ENCODE measurements around the gene PAF1. TPM values are rescaled to one million over a fixed set of nuclear protein-coding genes. Genes with fewer than 3 reads are reported as not detected.

The PAF1 gene
- total RNA-seq, 1 experiment from 2014 or later: 38.0 TPM

DNA sequence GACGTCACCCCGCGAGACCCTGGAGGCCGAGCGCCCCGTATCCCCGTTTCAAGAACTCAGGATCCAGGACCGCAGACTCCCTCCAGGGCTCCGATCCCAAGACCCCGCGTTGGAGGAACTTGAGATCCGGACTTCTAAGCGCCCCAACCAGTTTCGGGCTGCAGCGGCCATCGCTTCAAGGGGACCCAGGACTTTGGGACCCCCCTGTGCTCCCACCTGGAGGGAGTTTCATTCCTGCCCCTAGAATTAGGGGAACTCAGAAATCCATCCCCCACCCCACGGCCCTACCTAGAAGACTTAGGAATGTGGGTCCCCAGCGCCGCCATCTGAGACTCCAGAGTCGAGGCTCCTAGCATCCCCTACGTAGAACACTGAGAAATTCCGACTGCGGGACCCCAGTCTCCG lies 22.0 kb upstream of the PAF1 start:
- peaks cover 13 to 47% (median 32%) of the 10 kb centered on the region in 3 experiments for H3K36me3 Mint-ChIP-seq (ENCODE audit: insufficient read depth in 1 of 3, low read depth in 3 of 3)
- peak overlapping the region; percentile 33 for H3K14ac ChIP-seq (ENCODE audit: insufficient read depth, low read length)
- H3K9me3 ChIP-seq (ENCODE audit: control insufficient read depth, low read depth, low read length): no peaks in the 10 kb centered on the region
- H3K79me1 ChIP-seq (ENCODE audit: insufficient read depth, low read depth, low read length, poor library complexity, severe bottlenecking): peaks cover 6% of the 10 kb centered on the region
- H3K56ac ChIP-seq (ENCODE audit: insufficient read length, low read depth, low read length): no peak overlapping the region
- peaks cover 1% of the 10 kb centered on the region; the same call in 1 of the 2 replicates for H3K27me3 Mint-ChIP-seq (ENCODE audit: low read depth)
- no peaks in the 10 kb centered on the region; a peak in 1 of 5 replicates for H3K9me3 Mint-ChIP-seq
- H3K23ac ChIP-seq (ENCODE audit: insufficient read length, low read depth, low read length): no peak overlapping the region
- H3K27me3 ChIP-seq (ENCODE audit: insufficient read depth, low read length): no peaks in the 10 kb centered on the region
- no peak overlapping the region for H3T11ph ChIP-seq (ENCODE audit: low read length)
- peak overlapping the region; percentile 26 for H2BK120ac ChIP-seq (ENCODE audit: low read depth, low read length, poor library complexity, severe bottlenecking)
- peaks cover 6% of the 10 kb centered on the region; the same call in 1 of the 2 replicates for H3K79me2 ChIP-seq (ENCODE audit: insufficient read depth, low read length)
- no peak overlapping the region for H4K91ac ChIP-seq (ENCODE audit: insufficient read length, low read depth, low read length)
- H2AFZ ChIP-seq (ENCODE audit: low read length): no peak overlapping the region
- peak overlapping the region; percentile 85 for H3K9ac ChIP-seq (ENCODE audit: extremely low read depth, insufficient read length, low read length)
- peaks cover 40 to 48% of the 10 kb centered on the region in 2 experiments for H3K4me1 Mint-ChIP-seq
- DNase-seq: no peak
- no peak overlapping the region for H2BK15ac ChIP-seq (ENCODE audit: low read depth, low read length)
- peaks cover 10% of the 10 kb centered on the region for H3K23me2 ChIP-seq (ENCODE audit: insufficient read length, low read depth, low read length, poor library complexity, severe bottlenecking)
- H2BK20ac ChIP-seq (ENCODE audit: low read depth, low read length, poor library complexity, severe bottlenecking): no peak overlapping the region
- H3K4ac ChIP-seq (ENCODE audit: low read depth, low read length): no peak overlapping the region; the same call in 1 of the 2 replicates
- H4K20me1 ChIP-seq (ENCODE audit: control insufficient read depth, insufficient read depth, insufficient read length): peaks cover 2% of the 10 kb centered on the region
- H2AK5ac ChIP-seq (ENCODE audit: insufficient read length, low read length): no peak overlapping the region
- H4K8ac ChIP-seq (replicated peaks; ENCODE audit: insufficient read length, low read depth, low read length): no peak overlapping the region
- H3K4me3 Mint-ChIP-seq: peak overlapping the region; percentile 96 to 97
- H2BK12ac ChIP-seq (ENCODE audit: insufficient read length, low read depth, low read length): no peak overlapping the region
- TF ChIP-seq, protein P1, sequence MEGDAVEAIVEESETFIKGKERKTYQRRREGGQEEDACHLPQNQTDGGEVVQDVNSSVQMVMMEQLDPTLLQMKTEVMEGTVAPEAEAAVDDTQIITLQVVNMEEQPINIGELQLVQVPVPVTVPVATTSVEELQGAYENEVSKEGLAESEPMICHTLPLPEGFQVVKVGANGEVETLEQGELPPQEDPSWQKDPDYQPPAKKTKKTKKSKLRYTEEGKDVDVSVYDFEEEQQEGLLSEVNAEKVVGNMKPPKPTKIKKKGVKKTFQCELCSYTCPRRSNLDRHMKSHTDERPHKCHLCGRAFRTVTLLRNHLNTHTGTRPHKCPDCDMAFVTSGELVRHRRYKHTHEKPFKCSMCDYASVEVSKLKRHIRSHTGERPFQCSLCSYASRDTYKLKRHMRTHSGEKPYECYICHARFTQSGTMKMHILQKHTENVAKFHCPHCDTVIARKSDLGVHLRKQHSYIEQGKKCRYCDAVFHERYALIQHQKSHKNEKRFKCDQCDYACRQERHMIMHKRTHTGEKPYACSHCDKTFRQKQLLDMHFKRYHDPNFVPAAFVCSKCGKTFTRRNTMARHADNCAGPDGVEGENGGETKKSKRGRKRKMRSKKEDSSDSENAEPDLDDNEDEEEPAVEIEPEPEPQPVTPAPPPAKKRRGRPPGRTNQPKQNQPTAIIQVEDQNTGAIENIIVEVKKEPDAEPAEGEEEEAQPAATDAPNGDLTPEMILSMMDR (conservative IDR thresholded peaks at IDR 0.05): no peak; the same call in 2 of the 3 replicates
- H3K27ac ChIP-seq (ENCODE audit: insufficient read length, low read depth, low read length): no peak overlapping the region
- H2BK5ac ChIP-seq (ENCODE audit: insufficient read length, low read length): no peak overlapping the region
- H4K5ac ChIP-seq (ENCODE audit: insufficient read length, low read depth, low read length): no peak overlapping the region
- H3K27ac Mint-ChIP-seq: peak overlapping the region; percentile 58 to 91 (median 77); a peak in 6 of 7 replicates
- peak overlapping the region; percentile 89 for H3K4me2 ChIP-seq (ENCODE audit: insufficient read depth, insufficient read length, low read length)
- WGBS (ENCODE audit: extremely low coverage, insufficient read length, low lambda C conversion rate): no CpG with 5 or more reads among the region's 24 CpGs
- peak overlapping the region; percentile 83 for H3K18ac ChIP-seq (ENCODE audit: insufficient read length, low read depth, low read length)
- H3K4me1 ChIP-seq (ENCODE audit: insufficient read depth, low read length): peaks cover 4% of the 10 kb centered on the region; the same call in 1 of the 2 replicates
